ENCODE data around the gene PRPF31.
"Not testable (repeated sequence)": the region's sequence is repeated elsewhere in the genome, so short reads cannot be mapped to it uniquely, and the experiment has no call there.

Gene PRPF31, protein sequence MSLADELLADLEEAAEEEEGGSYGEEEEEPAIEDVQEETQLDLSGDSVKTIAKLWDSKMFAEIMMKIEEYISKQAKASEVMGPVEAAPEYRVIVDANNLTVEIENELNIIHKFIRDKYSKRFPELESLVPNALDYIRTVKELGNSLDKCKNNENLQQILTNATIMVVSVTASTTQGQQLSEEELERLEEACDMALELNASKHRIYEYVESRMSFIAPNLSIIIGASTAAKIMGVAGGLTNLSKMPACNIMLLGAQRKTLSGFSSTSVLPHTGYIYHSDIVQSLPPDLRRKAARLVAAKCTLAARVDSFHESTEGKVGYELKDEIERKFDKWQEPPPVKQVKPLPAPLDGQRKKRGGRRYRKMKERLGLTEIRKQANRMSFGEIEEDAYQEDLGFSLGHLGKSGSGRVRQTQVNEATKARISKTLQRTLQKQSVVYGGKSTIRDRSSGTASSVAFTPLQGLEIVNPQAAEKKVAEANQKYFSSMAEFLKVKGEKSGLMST

DNA sequence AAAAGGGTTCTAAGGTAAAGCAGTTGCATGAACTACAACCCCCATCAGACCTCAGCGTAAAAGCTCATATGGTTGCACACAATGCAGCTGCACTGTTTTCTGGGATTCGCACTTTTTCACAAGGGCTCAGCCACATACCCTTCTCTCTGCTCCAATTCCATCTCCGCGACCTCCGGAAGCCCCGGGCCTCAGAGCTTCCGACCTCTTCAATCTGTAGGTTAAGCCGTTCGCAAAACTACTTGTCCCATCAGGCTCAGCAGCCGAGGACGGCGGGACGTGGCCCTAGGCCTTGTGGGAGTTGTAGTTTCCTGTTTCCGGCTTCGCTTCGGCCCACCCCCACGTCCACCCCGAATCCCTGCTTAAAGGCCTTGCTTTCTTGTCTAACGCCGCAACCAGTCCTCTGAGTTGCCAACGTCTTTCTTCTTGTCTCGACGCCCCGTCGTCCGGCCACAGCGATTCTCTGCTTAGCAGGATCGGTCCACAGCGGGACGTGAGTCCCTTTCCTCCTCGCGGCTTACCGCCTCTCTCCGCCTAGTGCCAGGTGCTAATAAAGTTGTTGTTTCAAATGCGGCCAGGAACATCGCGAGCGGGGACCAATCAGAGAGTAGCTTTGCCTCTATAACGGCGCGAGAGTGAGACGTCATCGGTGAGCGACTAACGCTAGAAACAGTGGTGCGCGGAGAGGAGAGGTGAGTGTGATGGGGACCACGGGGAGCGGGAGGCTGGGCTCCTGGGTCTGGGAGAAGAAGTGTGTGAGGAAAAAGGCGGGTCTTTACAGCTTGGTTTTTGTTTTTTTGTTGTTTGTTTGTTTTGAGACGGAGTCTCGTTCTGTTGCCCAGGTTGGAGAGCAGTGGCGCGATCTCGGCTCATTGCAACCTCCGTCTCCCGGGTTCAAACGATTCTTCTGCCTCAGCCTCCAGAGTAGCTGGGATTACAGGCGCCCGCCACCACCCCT is at the start of gene PRPF31, which contains the start of gene TFPT:
TSS of gene PRPF31 (plus strand) at position 646 of the 955 bp plus-strand sequence. CDS start 2,525 bp downstream, outside the sequence.
TSS of gene TFPT (minus strand) at position 549 of the 955 bp plus-strand sequence. CDS start at position 161, 388 bp downstream.
- DNase-seq, result peak; percentile 97

DNA sequence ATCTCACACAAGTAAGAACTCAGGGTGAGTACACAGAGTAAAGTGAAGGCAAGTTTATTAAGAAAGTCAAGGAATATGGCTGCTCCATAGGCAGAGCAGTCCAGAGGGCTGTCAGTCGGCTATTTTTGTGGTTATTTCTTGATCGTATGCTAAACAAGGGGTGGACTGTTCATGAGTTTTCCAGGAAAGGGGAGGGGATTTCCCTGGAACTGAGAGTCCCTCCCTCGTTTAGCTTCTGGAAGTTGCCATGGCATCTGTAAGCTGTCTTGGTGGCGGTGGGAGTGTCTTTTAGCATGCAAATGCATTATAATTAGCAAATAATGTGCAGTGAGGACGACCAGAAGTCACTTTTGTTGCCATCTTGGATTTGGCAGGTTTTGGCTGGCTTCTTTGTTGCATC is 46.1 kb upstream of the PRPF31 start:
- DNase-seq, result no peak

DNA sequence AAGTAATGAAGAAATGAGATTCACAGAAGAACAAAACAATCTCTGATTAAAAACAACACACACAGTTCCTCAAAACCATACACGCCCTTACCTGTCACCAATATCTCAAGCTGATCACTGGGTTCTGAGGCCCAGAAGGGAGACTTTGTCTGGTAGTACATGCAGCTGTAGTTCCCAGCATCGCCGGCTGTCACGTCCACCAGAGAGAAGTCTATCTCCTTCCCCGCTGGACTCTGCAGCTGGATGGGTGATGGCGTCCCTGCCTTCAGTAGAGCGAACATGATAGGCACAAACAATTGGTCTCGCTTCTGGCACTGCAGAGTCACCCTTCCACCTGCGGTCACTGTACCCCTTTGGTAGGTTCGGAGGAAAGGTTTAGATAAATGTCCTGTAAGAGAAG is 41.7 kb upstream of the PRPF31 start:
- no peak for DNase-seq

DNA sequence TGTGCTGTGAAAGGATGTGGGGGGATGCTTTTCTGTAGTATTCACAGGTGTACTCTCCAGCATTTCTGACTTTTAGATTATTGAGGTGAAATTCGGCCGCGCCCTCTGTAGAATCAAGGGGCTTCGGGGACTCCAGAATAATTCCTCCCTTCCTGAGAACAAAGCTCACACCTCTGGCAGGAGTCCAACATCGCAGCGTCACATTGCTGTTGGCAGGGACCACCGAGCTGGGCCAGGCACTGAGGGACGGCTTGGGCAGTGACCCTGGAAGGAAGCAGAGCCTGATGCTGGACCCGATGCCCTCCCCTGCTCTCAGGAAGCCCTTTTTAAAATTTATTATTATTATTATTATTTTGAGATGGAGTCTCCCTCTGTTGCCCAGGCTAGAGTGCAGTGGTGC is 40.7 kb upstream of the PRPF31 start:
- DNase-seq, result no peak

DNA sequence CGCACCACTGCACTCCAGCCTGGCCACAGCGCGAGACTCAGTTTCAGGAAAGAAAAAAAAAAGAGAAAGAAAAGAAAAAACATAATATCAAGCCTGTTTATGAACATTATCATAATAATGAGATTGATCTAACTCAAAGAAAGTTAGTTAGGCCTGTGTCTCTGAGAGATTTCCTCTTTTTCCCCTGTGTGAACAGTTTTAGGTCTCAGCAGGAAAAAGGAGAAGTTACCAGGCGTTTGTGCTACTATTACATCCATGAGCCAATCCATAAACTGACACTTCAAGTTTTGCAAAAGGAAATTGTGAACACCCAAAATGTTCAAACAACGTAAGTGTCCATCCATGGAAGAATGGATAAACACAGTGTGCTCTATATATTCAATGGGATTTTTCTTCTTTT is 38.2 kb upstream of the PRPF31 start:
- no peak for DNase-seq

DNA sequence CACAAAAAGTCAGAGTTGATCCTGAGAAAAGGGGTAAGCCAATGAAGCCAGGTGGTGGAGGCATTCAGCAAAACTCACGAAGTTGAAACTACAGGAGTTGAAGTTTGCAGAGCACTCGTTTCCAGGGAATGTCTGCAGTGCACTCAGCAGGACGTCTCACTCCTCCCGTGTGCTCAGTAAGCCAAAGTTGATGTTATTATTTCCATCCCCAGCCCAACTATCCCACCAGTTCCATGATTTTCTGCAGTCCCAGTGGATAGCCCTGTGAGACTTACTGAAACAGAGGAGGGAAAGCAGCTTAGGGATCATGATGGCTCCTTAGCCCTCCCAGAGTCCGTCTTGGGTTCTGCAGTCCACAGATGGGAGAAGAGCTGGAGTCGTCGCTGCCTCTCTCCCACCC is 34.5 kb upstream of the PRPF31 start, which contains the start of gene TARM1:
TSS of gene TARM1 (minus strand) at position 334 of the 400 bp plus-strand sequence. CDS start at position 309, 25 bp downstream.
- DNase-seq, result no peak

DNA sequence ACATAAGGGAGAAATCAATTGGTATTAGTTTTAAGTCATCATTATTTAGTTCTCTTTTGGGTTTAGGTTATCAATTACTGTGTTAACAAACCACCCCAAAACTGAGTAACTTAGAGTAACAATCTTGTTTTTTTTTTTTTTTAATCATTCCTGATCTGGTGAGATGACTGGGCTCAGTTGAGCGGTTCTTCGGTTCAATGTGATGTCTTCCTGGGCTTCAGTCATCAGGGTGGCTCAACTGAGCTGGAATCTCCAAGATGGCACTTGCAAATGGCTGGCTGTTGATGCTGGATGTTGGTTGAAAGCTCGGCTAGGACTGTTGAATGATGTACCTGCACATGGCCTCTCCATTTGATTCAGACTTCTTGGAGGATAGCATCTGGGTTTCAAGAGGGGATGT is 31.1 kb upstream of the PRPF31 start:
- no peak for DNase-seq

DNA sequence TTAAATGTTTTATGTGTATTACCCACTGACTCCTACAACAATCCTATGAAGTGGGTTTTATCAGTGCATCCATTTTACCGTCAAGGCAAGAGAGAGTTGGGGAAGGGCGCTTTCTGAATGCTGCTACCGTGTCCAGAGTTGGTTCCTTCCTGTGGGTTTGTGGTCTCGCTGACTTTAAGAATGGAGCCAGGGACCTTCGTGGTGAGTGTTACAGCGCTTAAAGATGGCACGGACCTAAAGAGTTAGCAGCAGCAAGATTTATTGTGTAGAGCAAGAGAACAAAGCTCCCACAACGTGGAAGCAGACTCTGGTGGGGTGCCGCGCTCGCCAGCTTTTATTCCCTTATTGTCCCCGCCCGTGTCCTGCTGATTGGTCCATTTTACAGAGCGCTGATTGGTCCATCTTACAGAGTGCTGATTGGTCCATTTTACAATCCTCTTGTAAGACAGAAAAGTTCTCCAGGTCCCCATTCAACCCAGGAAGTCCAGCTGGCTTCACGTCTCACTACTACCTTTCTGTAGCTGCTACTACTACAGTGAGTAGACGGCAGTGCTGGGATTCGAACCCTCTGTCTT is 21.0 kb upstream of the PRPF31 start:
- no peak for DNase-seq

DNA sequence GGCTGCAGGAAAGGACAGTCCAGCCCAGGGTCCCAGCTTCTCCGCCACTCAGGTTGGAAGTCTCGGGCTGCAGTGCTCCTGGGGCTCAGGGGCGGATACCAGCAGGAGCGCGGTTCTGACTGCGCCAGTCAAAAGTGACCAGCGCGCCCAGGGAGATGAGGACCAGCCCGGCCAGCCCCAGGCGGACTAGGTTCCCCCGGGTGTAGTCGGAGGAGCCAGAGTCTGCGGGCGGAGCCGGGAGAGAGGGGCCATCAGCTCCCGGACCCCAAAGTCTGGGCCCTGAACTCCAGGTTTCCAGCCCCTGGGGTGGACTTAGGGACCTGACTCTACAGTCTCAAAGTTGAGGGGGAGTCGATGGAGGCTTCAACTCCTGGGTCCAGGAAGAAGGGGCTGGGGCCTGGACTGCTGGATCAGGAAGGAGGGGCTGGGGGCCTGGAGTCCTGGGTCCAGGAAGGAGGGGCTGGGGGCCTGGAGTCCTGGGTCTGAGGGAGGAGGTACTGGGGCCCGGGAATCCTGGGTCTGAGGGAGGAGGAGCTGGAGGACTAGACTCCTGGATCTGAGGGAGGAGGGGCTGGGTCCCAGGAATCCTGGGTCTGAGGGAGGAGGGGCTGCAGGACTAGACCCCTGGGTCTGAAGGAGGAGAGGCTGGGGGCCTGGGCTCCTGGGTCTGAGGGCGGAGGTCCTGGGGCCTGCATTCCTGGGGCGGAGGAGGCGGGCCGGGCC is 20.3 kb upstream of the PRPF31 start:
- DNase-seq, result no peak

DNA sequence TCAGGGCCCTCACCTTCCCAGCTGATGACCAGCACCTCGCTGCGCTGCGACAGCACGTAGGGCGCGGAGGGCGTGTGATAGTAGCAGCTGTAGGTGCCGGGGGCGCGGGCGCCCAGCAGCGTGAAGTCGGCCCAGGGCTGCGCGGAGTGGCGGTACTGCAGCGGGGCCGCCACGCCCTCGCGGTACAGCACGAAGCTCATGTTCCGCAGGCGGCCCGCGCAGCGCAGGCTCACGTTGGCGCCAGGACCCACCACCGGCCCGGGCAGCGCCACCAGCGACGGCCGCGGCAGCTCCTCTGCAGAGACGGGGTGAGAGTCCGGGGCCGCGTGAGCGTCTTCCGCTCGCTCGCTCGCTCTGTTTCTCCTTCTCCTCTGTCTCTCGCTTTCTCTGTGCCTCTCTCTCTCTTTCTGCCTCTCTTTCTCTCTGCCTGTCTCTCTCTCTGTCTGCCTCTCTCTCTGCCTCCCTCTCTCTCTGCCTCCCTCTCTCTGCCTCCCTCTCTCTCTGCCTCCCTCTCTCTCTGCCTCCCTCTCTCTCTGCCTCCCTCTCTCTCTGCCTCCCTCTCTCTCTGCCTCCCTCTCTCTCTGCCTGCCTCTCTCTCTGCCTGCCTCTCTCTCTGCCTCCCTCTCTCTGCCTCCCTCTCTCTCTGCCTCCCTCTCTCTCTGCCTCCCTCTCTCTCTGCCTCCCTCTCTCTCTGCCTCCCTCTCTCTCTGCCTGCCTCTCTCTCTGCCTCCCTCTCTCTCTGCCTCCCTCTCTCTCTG is 19.5 kb upstream of the PRPF31 start:
- peak; percentile 48 for DNase-seq

DNA sequence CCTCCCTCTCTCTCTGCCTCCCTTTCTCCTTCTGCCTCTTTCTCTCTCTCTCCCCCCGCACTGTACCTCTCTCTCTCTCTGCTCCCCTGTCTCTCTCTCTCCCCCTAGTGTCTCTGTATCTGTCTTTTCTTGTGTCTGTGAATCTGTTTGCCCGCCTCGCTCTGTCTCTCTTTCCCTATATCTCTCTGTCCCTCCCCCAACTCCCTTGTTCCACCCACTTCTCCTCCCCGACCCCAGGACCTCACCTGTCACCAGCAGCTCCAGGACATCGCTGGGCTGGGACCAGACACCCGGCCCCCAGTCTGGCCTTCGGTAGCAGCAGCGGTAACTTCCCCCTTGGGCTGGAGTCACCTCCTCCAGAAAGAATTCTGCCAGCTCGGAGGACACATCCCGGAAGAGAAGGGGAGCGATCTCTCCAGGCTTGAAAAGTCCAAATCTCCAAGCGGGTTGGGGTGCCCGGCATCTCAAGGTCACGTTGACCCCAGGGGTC is 18.9 kb upstream of the PRPF31 start:
- no peak for DNase-seq

DNA sequence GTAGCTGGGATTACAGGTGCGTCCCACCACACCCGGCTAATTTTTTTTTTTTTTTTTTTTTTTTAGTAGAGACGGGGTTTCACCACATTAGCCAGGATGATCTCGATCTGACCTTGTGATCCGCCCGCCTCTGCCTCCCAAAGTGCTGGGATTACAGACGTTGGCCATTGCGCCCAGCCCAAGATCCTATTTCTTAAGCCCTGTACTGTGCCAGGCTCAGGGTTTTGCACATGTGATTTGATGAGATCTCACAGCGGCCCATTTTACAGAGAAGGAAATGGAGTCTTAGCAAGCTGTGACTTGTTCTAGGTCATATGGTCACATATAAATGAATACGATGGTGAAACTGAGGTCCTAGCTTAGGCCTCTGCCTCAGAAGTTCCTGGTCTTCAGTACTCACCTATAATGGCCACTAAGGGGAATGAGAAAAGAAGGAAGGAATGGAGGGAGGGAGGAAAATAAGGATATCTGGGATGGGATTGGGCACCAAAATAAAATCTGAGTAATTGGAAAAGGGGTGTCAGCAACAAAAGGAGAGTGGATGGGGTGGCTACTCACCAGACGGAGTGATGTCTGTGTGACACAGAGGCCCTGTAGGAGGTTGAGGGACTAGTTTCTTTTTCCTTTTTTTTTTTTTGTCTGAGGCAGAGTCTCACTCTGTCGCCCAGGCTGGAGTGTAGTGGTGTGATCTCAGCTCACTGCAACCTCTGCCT is 16.2 kb upstream of the PRPF31 start:
- no peak for DNase-seq

DNA sequence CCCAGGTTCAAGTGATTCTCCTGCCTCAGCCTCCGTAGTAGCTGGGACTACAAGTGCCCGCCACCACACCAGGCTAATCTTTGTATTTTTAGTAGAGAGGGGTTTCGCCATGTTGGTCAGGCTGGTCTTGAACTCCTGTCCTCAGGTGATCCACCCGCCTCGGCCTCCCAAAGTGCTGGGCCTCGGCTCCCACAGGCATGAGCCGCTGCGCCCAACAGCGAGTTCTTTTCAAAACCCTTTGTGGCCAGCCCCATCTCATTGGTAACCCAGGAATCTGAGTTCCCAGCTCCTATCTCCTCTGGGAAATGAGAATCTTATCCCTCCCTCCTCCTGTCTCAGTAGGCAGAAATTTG is 15.7 kb upstream of the PRPF31 start:
- DNase-seq, result not testable (repeated sequence)

DNA sequence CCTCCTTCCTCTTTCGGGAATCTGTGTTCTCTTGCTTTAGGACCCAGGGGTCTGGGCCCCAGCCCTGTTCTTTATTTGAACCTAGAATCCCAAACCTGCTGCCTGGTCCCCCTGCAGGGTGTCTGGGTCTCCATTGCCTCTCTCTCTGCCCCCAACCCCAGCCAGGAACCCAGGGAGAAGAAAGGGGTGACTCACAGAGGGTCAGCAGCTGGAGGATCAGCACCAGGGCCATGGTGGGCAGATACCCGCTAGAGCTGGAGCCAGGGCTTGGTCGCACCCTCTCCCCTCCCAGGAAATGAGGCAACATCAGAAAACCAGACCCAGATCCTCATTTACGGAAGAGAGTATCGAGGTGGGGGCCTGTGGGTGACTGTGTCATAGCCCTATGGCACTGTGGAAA is 15.0 kb upstream of the PRPF31 start, which contains the start of gene OSCAR:
TSS of gene OSCAR (minus strand) at position 243 of the 400 bp plus-strand sequence. CDS start at position 232, 11 bp downstream.
- no peak for DNase-seq

DNA sequence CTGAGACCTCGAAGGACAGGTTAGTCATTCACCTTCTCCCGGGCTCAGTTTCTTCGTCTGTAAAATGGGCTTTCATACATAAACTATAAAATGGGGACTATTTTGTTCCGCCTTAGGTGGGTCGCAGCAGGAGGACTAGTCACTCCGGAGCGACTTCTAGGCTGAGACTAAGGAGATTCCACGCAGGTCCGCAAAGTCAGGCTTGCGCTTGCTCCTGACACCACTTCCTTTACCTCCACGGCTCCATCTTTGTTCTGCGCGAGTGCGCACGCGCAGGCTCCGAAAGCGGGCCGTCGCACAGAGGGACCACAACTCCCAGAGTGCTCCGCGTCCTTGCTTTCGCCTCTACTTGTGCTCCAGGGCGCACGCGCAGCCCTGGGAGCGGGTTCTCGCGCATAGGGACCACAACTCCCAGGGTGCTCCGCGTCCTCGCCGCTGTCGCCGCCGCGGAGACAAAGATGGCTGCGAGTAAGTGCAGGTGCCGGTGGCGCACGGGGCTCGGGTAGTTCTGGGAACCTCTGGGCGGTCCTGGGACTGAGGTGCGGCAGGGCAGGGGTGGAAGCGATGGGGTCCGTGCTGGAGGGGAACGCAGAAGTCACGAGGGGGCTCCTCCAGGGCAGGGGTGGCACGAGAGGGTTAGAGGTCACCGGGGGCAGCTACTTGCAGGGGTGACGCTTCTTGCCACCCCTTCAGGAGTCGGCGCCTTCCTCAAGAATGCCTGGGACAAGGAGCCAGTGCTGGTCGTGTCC is 13.0 kb upstream of the PRPF31 start, which contains the start of gene NDUFA3:
TSS of gene NDUFA3 (plus strand) at position 435 of the 749 bp plus-strand sequence. CDS start at position 459, 24 bp downstream.
- DNase-seq, result peak; percentile 98

DNA sequence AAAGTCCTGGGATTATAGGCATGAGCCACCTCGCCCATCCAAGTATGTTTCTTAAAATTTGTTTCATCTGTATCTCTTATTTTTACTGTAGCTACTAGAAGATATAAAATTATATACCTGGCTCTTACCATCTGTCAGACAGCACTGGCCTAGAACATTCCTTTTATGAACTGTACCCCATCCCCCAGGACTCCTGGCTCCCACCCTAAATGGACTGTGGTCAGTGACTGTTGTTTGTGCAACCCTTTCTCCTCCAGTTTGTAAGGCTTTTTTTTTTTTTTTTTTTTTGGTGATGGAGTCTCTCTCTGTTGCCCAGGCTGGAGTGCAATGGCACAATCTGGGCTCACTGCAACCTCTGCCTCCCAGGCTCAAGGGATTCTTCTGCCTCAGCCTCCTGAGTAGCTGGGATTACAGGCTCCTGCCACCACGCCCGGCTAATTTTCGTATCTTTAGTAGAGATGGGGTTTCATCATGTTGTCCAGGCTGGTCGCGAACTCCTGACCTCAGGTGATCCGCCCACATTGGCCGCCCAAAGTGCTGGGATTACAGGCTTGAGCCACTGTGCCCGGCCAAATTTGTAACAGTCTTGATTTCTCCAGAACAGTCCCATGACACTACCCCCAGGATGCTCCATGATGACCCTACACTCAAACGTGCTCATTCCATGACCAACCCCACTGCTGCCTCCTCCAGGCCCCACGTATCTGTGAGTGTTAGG is 10.4 kb upstream of the PRPF31 start:
- DNase-seq, result no peak

DNA sequence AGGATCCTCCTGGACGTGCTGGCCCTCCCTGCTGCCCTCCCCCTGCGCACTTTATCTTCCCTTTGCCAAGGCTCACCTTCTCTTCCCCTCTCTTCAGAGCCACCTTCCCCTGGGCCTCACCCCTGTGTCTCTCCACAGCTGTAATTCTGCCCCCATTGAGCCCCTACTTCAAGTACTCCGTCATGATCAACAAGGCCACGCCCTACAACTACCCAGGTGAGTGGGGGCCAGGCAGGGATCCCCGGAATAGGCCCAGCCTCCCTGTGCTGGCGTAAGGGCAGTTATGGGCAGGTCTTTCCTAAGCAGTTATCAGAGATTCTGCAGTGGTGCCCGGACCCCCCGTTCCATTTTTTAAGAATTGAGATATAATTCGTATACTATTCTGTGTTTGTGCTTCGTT is 9.8 kb upstream of the PRPF31 start:
- no peak for DNase-seq

DNA sequence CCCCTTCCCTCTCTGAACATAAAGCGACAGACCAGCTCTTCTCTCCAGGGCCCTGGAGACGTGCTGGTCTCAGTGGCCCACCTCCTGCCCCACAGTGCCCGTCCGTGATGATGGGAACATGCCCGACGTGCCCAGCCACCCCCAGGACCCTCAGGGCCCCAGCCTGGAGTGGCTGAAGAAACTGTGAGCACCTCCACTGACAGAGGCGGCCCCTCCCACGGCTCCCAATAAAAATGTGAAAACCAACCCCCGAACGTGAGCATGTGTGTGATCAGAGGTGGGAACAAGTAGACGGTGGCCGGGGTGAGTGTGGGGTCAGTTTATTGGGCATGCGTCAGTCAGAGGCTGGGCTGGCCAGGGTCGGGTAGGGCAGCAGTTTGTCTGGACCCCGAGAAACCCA is 8.8 kb upstream of the PRPF31 start:
- DNase-seq, result no peak

Data from stimulated activated CD4-positive, alpha-beta T cell treated with anti-CD3 and anti-CD28 coated beads, Interleukin-1b, Interleukin-23, amount 100 ng/mL, for 48 hours (primary cell).